ENCODE data around the gene SUN1.
"Not testable (repeated sequence)": the region's sequence is repeated elsewhere in the genome, so short reads cannot be mapped to it uniquely, and the experiment has no call there.

The SUN1 gene

DNA sequence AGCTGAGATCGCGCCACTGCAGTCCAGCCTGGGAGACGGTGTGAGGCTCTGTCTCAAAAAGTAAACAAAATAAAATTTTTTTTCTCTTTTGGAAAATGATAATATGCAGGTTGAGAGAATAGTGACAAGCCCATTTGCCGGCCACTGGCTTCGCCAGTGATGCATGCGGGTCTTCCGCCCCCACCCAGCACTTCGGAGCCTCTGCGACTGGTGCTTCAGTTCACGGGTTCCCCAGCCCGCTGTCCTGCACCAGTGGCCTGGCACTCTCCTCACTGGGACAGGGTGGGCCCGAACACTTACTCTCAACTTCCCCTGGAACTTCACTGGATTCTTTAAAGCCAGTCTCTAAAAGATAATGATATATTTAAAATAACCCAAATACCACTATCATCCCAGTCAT, 2.7 kb downstream of the SUN1 start:
- DNase-seq = no peak

DNA sequence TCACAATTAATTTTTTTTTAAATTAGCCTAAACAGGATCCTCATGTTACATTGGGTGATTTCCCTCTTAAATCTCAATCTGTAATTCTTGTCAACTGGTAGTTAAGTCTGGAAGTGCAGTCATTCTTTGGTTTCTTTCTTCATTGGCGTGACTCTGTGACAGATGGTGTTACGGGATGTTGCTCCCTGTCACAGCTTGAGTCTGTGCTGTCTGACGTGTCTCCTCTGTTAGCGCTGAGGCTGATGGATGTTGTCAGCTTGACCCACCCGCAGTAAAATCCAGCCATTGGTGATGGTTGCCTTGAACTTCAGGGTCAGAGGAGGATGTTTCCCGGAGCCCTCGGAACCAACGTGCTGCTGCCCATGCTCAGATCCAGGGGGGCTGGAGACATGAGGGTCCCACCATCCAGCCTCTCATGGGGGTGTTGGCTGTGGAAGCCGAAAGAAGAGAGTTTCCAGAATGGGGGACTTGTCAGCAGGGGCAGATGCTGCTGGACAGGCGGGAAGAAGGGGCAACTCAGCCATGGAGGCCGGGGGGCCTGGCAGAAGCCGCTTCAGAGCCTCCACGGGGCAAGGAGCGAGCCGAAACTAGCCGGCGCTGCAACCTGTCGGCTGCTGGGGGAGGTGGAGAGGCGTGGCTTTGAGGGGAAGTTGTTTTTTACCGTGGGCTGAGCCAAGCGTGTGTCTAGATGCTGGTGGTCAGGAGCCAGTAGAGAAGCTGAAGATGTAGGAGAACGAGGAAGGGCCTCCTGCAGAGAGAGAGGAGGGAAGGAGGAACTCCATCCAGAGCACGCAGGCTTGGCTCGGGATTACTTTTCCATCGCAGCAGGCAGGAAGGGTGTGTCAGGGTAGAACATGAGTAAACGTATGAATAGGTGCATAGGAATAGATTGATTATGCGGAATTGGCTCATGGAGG, 3.5 kb downstream of the SUN1 start:
- no peak for DNase-seq

- no peak for DNase-seq
These were observed 4.2 kb downstream of the SUN1 start for GRCh38 chr7:836429-836828.

GRCh38 chr7:837001-837400, 4.7 kb downstream of the SUN1 start:
- no peak for DNase-seq

- no peak for DNase-seq
These were observed 7.8 kb downstream of the SUN1 start for GRCh38 chr7:840001-840600.

GRCh38 chr7:841943-842342, 9.7 kb downstream of the SUN1 start:
- DNase-seq = no peak

DNA sequence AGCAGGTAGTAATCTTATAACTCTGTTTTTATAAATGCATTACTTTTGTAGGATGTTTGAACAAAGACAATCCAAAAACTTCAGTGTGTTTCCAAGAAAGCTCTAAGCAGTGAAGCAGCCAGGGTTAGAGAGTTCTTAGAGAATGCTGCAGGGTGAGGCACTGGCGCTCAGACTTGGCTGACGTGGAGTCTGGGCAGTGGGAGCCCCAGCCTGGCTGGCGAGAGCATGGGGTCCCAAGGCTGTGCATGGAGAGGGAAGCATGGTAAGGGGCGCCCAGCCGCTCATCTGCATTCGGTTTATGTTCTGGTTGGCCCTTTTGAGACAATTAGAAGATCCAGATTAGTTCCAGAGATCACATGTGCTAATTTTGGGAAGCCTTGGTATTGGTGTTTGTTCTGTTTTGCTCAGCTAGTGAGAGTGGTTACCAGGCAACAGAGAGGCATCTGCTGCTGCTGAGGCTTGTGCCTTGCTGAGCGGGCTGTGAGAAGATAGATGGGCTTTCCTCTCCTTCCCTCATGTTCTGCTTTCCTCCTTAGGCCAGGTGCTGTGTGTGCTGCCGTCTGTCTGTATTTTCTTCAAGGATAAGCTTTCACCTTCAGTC, 10.3 kb downstream of the SUN1 start:
- DNase-seq = no peak

GRCh38 chr7:843230-843629, 11.0 kb downstream of the SUN1 start:
- DNase-seq = no peak

DNA sequence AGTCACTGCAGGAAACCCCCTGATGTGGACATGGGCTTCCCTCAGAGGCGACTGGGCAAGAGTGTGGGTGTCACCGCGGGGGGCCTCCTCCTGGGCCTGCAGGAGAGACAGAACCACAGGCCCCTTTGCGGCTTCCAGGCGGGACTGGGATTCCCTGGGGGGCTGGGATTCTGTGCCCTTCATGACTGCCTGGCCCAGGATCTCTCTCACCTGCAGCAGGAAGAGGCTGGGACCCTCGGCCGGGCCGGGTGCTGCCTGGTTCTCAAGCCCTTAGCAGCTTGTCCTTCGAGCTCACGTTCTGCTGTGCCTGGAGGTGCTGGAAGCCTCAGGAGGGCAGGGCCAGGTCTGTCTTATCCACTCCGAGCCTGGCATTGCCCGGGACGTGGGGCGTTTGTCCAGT, 11.8 kb downstream of the SUN1 start:
- no peak for DNase-seq

- DNase-seq = no peak
These were observed 12.2 kb downstream of the SUN1 start for GRCh38 chr7:844514-844913.

GRCh38 chr7:845091-845490, 12.8 kb downstream of the SUN1 start:
- DNase-seq = no peak

- no peak for DNase-seq
These were observed 13.5 kb downstream of the SUN1 start for GRCh38 chr7:845731-846130.

DNA sequence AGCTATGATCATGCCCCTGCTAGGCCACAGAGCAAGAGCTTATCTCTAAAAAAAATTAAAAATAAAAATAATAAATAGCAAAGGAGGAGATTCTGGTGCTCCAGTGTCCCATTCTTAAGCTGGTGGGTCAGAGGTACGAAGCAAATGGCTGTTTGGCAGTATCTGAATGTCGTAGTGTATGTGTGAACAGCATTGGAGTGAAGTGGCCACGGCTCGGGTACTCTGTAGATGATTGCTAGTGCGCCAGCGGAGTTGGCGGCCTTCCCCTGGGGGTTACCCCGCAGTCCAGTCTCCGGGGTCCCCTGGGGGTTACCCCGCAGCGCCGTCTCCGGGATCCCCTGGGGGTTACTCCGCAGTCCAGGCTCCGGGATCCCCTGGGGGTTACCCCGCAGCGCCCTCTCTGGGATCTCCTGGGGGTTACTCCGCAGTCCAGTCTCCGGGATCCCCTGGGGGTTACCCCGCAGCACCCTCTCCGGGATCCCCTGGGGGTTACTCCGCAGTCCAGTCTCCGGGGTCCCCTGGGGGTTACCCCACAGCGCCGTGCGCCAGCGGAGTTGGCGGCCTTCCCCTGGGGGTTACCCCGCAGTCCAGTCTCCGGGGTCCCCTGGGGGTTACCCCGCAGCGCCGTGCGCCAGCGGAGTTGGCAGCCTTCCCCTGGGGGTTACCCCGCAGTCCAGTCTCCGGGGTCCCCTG, 14.8 kb downstream of the SUN1 start:
- DNase-seq = not testable (repeated sequence)

GRCh38 chr7:847728-848127, 15.5 kb downstream of the SUN1 start:
- not testable (repeated sequence) for DNase-seq

GRCh38 chr7:849145-849544, 16.9 kb downstream of the SUN1 start:
- no peak for DNase-seq

GRCh38 chr7:849781-850180, 17.5 kb downstream of the SUN1 start:
- no peak for DNase-seq

- no peak for DNase-seq
These were observed 18.9 kb downstream of the SUN1 start for GRCh38 chr7:851204-851603.

DNA sequence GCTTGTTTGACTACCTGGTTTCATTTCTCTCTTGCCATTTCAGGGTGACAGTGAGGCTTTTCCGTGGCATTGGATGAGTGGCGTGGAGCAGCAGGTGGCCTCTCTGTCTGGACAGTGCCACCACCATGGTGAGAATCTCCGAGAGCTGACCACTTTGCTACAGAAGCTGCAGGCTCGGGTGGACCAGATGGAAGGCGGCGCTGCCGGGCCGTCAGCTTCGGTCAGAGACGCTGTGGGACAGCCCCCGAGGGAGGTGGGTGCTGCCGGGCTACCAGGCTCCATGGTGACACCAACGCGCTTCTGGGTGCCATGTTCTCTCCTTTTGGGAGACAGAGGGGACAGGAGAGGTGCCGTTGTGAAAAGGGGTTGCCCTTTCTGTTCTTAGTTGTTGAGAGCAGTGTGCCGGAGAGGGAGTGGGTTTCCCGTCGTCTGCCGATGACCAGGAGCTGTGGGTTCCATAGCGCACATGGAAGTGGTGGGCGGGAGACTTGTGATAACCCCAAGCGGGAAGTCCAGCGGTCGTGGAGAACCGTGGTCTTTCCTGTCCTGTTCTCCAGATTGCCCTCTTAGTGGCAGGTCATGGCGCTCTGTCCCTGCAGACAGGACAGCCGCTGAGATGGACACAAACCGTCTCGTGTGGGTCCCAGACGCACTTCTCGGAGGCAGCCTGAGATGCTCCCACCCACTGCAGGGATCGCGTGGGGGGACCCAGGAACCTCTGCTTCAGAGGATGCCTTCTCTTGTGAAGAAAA, 21.3 kb downstream of the SUN1 start:
- no peak for DNase-seq

DNA sequence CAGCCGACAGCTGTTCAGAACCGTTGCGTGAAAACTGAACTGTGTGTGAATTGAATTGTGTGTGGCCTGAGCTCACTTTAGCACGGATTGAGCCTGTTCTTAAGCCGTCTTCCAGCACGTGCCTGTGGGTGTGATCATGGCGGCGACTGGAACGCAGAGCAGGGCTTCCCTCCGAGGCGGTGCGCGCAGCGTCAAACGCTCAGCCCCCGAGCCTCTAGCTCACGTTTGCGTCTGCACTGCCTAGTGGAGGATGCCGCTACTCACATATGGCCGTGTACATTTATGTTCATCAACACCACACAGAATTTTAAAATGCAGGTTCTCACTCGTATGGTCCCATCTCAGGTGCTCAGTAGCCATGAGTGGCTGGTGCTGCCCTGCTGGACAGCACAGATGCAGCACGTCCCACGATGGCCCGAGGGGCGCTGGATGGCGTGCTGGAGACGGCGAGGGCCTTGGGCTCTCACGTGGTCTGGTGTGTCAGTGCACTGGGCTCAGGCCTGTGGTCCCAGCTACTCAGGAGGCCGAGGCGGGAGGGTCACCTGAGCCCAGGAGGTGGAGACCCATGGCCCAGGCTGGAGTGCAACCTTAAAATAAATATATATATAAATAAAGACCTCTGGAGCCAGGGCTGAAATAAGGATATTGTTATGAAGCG, 22.0 kb downstream of the SUN1 start:
- no peak for DNase-seq

GRCh38 chr7:855686-856369, 23.6 kb downstream of the SUN1 start:
- no peak for DNase-seq

GRCh38 chr7:856444-857095, 24.3 kb downstream of the SUN1 start:
- DNase-seq = no peak
